Right atrium auricular region (tissue), 2 donors: ENCODE data around the gene PDLIM7. TPM values are rescaled to one million over a fixed set of nuclear protein-coding genes. Genes with fewer than 3 reads are reported as not detected.

Experiments
- DNase-seq: peaks from one replicate; pipeline ENCODE4 v3.0.0-alpha.2; 2019; ENCODE audit warnings: low spot score
- H3K27ac ChIP-seq, 2 donors: fragments of 200-600 bp; sonication (generic); 1 replicate in 1 of 2; 2 replicates in 1 of 2; pipeline ENCODE4 v1.5.1; 2016 to 2019
- H3K27me3 ChIP-seq, 2 donors: fragments of 200-600 bp; sonication (generic); one replicate each; pipeline versions ENCODE4 v1.5.1 to v1.6.0; 2017 to 2019
- H3K36me3 ChIP-seq: fragments of 200-600 bp; sonication (generic); one replicate; pipeline ENCODE4 v1.5.1; 2016
- H3K4me1 ChIP-seq, 2 donors: fragments of 200-600 bp; sonication (generic); one replicate each; pipeline versions ENCODE4 v1.5.1 to v1.6.0; 2017 to 2019
- H3K4me3 ChIP-seq, 2 donors: fragments of 200-600 bp; sonication (generic); 1 replicate in 1 of 2; 2 replicates in 1 of 2; pipeline ENCODE4 v1.5.1; 2017 to 2019; ENCODE audit warnings: mild to moderate bottlenecking in 1 of 2, moderate library complexity in 1 of 2
- H3K9me3 ChIP-seq, 2 donors: fragments of 200-600 bp; sonication (generic); one replicate each; pipeline ENCODE4 v1.5.1; 2019
- total RNA-seq, 2 donors: library from RNA; depleted of rRNA; stranded (reverse); fragments of >200 nt; gene quantifications; one replicate each; pipeline ENCODE4 v1.1.0, GENCODE V29; 2016
- TF ChIP-seq, protein P1 (sequence below), 2 donors: fragments of 200-600 bp; sonication (generic); IDR thresholded peaks; one replicate each; pipeline ENCODE4 v1.5.1; 2019; ENCODE audit warnings: antibody characterized with exemption in 2 of 2

The PDLIM7 gene
- total RNA-seq, 2 donors from 2014 or later: 45.8 to 56.0 TPM

DNA sequence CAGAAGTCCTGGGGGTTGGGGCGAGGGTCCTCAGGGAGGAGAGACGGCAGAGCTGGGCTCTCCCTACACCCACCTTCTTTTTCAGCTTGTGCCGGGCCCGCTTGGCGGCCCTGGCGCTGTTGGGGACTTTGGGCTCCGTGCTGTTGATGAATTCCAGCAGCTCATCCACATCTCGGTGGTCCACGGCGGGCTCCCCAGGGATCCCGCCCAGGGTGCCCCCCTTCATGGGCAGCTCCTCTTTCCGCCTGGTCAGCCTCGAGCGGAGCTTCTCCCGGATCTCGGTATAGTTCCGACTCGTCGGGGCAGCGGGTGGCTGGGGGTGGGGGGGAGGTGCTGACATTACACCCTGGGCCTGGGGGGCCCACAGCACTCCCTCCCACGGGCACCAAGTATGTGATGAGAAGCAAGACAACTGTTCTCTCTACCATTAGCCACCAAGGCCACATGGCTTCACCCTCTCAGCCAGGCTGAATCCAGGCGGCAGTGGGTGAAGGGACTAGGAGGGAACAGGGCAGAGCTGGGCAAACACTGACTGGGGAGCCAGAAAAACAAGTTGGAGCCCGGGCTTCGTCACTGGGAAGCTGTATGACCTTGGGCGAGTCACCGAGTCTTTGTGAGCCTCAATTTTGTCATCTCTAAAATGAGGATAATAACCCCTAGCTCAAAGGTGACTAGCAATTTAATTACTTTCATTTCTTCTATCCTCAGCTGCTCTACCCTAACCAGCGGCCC lies 34.0 kb upstream of the PDLIM7 start:
- no peak overlapping the region for H3K27ac ChIP-seq
- no peak overlapping the region for H3K4me3 ChIP-seq
- H3K36me3 ChIP-seq: peaks cover 76% of the 10 kb centered on the region
- H3K9me3 ChIP-seq: no peaks in the 10 kb centered on the region
- TF ChIP-seq, protein P1, sequence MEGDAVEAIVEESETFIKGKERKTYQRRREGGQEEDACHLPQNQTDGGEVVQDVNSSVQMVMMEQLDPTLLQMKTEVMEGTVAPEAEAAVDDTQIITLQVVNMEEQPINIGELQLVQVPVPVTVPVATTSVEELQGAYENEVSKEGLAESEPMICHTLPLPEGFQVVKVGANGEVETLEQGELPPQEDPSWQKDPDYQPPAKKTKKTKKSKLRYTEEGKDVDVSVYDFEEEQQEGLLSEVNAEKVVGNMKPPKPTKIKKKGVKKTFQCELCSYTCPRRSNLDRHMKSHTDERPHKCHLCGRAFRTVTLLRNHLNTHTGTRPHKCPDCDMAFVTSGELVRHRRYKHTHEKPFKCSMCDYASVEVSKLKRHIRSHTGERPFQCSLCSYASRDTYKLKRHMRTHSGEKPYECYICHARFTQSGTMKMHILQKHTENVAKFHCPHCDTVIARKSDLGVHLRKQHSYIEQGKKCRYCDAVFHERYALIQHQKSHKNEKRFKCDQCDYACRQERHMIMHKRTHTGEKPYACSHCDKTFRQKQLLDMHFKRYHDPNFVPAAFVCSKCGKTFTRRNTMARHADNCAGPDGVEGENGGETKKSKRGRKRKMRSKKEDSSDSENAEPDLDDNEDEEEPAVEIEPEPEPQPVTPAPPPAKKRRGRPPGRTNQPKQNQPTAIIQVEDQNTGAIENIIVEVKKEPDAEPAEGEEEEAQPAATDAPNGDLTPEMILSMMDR (IDR thresholded peaks at IDR 0.05): no peak
- peaks cover 0 to 17% of the 10 kb centered on the region in 2 donors for H3K4me1 ChIP-seq
- no peaks in the 10 kb centered on the region for H3K27me3 ChIP-seq
- no peak for DNase-seq

DNA sequence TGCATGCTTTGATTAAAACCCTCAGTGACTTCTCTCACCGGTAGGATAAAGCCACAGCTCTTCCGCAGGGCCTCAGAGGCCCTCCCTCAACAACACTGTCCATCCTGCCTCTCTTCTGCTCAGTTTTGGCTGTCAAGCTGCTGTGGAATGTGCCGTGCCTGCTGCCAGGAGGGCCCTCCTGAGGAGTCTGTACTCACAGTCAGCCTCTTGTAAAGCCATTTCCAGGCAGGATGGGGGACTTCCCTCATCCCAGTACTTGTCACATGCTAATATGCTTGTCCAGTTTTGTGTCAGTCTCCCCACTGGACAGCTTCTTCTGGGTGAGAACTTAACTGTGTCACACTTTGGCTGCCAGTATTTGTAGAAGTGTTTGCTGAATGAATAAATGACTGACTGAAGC lies 33.2 kb upstream of the PDLIM7 start:
- Histone ChIP-seq H3K27ac (no peak overlapping the region), H3K9me3 (no peaks in the 10 kb centered on the region), H3K4me1 (peaks cover 0 to 15% of the 10 kb centered on the region in 2 donors), H3K27me3 (no peaks in the 10 kb centered on the region), H3K4me3 (no peak overlapping the region), H3K36me3 (peaks cover 76% of the 10 kb centered on the region)
- DNase-seq: no peak
- TF ChIP-seq, protein P1 (IDR thresholded peaks at IDR 0.05): no peak

DNA sequence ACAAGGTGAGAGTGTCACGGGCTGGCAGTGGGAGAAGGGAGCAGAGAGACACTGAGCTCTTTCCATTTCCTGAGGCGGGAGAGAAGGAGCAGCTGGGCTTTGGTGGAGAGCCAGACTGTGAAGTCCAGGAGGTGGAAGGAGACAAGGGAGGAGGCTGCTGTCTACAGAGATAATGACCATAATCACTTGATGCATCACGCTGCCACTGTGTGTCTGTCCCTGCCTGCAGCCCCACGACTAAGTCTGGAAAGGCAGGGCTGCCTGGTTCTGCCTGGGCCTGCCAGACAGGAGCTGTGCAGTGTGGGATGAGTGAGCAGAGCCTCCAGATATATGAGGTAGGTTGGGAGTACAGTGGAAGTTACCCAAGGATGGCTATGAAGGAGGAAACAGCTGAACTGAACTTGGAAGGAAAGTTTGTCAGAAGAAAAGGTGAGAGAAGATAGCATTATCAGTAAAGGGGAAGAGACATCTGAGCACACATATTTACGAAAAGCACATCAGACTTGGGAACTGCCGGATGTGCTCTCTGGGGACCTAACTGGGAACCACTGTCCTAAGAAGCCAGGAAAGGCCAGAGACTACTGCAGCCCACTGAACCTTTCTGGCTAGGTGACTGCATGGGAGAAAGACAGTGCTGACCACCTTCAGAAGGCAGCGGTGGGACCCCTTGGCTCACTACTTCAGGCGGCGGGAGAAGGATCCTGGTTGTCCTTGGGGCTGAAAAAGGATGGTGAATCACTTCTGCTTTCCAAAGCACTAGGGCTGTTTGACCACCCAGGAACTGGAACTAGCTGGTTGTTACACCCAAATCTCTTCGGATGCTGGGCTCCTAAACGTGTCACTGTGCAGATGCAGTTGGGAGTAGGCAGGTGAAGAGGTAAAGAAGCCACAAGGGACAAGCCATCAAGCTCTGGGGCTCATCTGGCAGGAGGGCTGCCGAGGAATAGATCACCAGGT lies 32.1 kb upstream of the PDLIM7 start:
- H3K27ac ChIP-seq: no peak overlapping the region
- peaks cover 80% of the 10 kb centered on the region for H3K36me3 ChIP-seq
- H3K4me3 ChIP-seq: no peak overlapping the region
- TF ChIP-seq, protein P1 (IDR thresholded peaks at IDR 0.05): no peak
- no peaks in the 10 kb centered on the region for H3K27me3 ChIP-seq
- H3K9me3 ChIP-seq: no peaks in the 10 kb centered on the region
- peaks cover 0 to 14% of the 10 kb centered on the region in 2 donors for H3K4me1 ChIP-seq
- no peak for DNase-seq

DNA sequence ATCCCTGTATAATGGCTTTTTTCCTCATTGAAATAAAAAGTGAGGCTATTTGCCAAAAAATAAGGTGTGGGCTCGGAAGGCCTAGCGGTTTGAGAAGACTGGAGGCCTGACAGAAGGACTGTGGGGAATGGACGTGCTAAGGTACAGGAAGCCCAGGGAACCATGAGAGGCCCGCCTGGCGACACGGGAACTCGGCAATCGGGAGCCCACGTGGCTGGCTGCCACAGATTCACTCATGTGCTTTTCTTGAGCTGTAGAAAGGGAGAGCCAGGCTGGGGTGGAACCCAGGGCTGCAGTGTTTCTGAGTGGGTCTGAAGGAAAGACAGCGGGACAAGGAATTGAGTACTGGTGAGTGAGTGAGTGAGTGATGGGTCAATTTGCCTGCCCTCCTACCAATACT lies 31.2 kb upstream of the PDLIM7 start:
- H3K27ac ChIP-seq: no peak overlapping the region
- TF ChIP-seq, protein P1 (IDR thresholded peaks at IDR 0.05): no peak
- H3K27me3 ChIP-seq: no peaks in the 10 kb centered on the region
- H3K4me1 ChIP-seq: peaks cover 0 to 12% of the 10 kb centered on the region in 2 donors
- H3K9me3 ChIP-seq: no peaks in the 10 kb centered on the region
- peaks cover 86% of the 10 kb centered on the region for H3K36me3 ChIP-seq
- no peak for DNase-seq
- no peak overlapping the region for H3K4me3 ChIP-seq

DNA sequence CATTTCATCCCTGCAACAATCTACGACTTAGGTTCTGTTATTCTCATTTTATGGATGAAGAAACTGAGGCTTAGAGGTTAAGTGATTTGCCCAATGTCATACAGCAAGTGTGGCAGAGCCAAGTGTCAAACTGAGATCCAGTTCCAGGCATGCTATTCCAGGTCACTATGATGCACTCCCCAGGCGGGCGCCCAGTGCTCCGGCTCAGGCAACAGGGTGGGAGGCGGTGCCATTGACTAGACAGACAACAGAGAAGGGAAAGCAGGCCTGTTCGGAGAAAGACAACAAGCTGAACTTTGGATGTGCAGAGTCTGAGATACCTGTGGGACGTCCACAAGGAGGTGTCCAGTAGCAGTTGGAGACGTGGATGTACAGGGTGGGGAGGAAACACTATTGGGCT lies 30.2 kb upstream of the PDLIM7 start:
- Histone ChIP-seq H3K9me3 (no peaks in the 10 kb centered on the region), H3K4me1 (peaks cover 0 to 12% of the 10 kb centered on the region in 2 donors), H3K36me3 (peaks cover 87% of the 10 kb centered on the region), H3K27ac (no peak overlapping the region), H3K4me3 (no peak overlapping the region), H3K27me3 (no peaks in the 10 kb centered on the region)
- DNase-seq: no peak
- TF ChIP-seq, protein P1 (IDR thresholded peaks at IDR 0.05): no peak
